Adrenal gland (tissue), 12 donors: ENCODE measurements around the gene CALN1. TPM values are rescaled to one million over a fixed set of nuclear protein-coding genes. Genes with fewer than 3 reads are reported as not detected.

Source experiments
- DNase-seq, 7 donors: peaks; one replicate each; pipeline ENCODE4 v3.0.0-alpha.2; 2019 to 2020
- H3K27ac ChIP-seq, 5 donors: fragments of 200-600 bp; sonication (generic) in 4 of 5; 1 replicate in 3 of 5; 2 replicates in 2 of 5; pipeline versions ENCODE4 v1.5.1 to v1.8.0; 2016 to 2020; ENCODE audit warnings: mild to moderate bottlenecking in 1 of 5
- H3K27me3 ChIP-seq: fragments of 200-600 bp; 2 replicates; pipeline ENCODE4 v1.8.0; 2021
- H3K36me3 ChIP-seq, 2 donors: fragments of 200-600 bp; replicated peaks in 1 of 2; 1 replicate in 1 of 2; 2 replicates in 1 of 2; pipeline versions ENCODE4 v1.5.1 to v1.8.0; 2018 to 2022
- H3K4me1 ChIP-seq, 2 donors: fragments of 200-600 bp; replicated peaks in 1 of 2; 1 replicate in 1 of 2; 2 replicates in 1 of 2; pipeline versions ENCODE4 v1.5.1 to v1.8.0; 2018 to 2021
- H3K4me3 ChIP-seq, 4 donors: fragments of 200-600 bp; sonication (generic) in 3 of 4; one replicate each; pipeline ENCODE4 v1.5.1; 2016 to 2018
- H3K9me3 ChIP-seq, 3 donors: fragments of 200-600 bp; sonication (generic) in 1 of 3; replicated peaks in 1 of 3; 1 replicate in 2 of 3; 2 replicates in 1 of 3; pipeline versions ENCODE4 v1.5.1 to v1.8.0; 2016 to 2021
- CTCF ChIP-seq, 6 experiments: fragments of 450-650 bp in 4 of 6; fragments of 200-600 bp in 2 of 6; sonication (generic) in 1 of 6; IDR thresholded peaks; 1 replicate in 5 of 6; 2 replicates in 1 of 6; pipeline versions ENCODE4 v1.5.1 to v1.8.0; 2016 to 2021; ENCODE audit warnings: antibody characterized with exemption in 6 of 6, mild to moderate bottlenecking in 2 of 6, moderate library complexity in 1 of 6
- POLR2A ChIP-seq, 2 donors: fragments of 450-650 bp; IDR thresholded peaks; one replicate each; pipeline ENCODE4 v1.6.1; 2017; ENCODE audit warnings: antibody characterized with exemption in 2 of 2, mild to moderate bottlenecking in 2 of 2, moderate library complexity in 1 of 2
- WGBS, 4 donors: extraction: QIAGEN DNeasy Blood & Tissue Kit in 2 of 4; methylation state at CpG; one replicate each; pipeline versions ENCODE4 v1.1.5 to v1.1.7; 2013 to 2017; 5-methylcytosine and 5-hydroxymethylcytosine counted together
- intact Hi-C, 2 donors: fragments of 100-400 bp; cut with DNase I; formaldehyde crosslinking; loops; one replicate each; pipeline versions ENCODE4 v1.14.1 to v1.15.0; 2022 to 2023
- polyA plus RNA-seq, 3 donors: library from polyadenylated mRNA; stranded (reverse); fragments of 200-250 nt in 2 of 3; fragments of 350-450 nt in 1 of 3; fragmentation: Illumina TruSeq in 1 of 3; extraction: RNeasy Lipid Tissue Mini Kit (QIAGEN cat#74804) in 1 of 3; gene quantifications; one replicate each; pipeline ENCODE4 v1.2.3, GENCODE V29; 2013 to 2014
- total RNA-seq, 9 donors: library from RNA; depleted of rRNA in 4 of 9; stranded (reverse); fragments of >200 nt in 4 of 9; fragments of 120-200 nt in 1 of 9; fragmentation: NEBNext Ultra II Directional in 1 of 9; extraction: Animal tissue kit (Norgen Biotek cat#: 25700) in 1 of 9; gene quantifications; one replicate each; pipeline versions ENCODE4 v1.1.0 to v1.2.4, GENCODE V29; 2013 to 2023
- donor health status: healthy with polysubstance abuse.
- donor health status: Bipolar disorder and iron deficiency.
- donor health status: DM: yes; HTN: yes; CAD: no.
- donor health status: DM: no; HTN: no; CAD: no.
- donor health status: DM: no; HTN: no; CAD: no.
- donor health status: DM: yes; HTN: yes; CAD: no.

Gene CALN1
- total and polyA plus RNA-seq, 12 donors = 4.3 to 51.5 (median 15.2) TPM

DNA sequence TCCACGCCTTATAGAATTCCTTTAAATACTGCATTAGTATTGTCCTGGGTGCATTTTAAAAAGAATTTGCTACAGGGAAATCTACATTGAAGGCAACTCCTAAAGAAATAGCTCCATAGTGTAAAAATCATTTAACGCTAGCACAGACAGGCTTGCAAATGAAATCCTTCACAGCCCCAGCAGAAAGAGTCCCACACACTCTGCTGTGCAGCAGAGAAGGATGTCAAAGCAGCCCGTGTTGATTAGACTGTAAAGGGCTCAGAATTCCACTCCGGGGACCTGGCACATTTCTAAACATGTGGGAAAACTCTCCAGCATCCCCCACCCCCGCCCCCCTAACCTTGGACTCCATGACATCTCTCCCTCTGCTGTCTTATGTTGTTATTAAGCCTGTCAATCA, 176.8 kb downstream of the CALN1 start:
- H3K4me3 ChIP-seq = no peak overlapping the region
- intact Hi-C loops = no loop called here
- no peak for DNase-seq
- no peaks in the 10 kb centered on the region for H3K4me1 ChIP-seq
- H3K27me3 ChIP-seq = no peaks in the 10 kb centered on the region
- WGBS, 4 donors = 72 to 81% (median 74%) methylated on average over 5 of the region's 5 CpGs
- no peaks in the 10 kb centered on the region for H3K36me3 ChIP-seq
- H3K27ac ChIP-seq = no peak overlapping the region
- TF ChIP-seq CTCF (IDR thresholded peaks at IDR 0.05) (no peak), POLR2A (IDR thresholded peaks at IDR 0.05) (no peak)
- H3K9me3 ChIP-seq = no peaks in the 10 kb centered on the region

GRCh38 chr7:72234086-72234485, 178.1 kb downstream of the CALN1 start:
- intact Hi-C loops = no loop called here
- WGBS, 4 donors = 49 to 61% (median 55%) methylated on average over 3 of the region's 3 CpGs
- H3K27ac ChIP-seq = no peak overlapping the region

GRCh38 chr7:72230281-72230680, 181.9 kb downstream of the CALN1 start:
- Histone ChIP-seq H3K27ac (no peak overlapping the region), H3K36me3 (no peaks in the 10 kb centered on the region), H3K27me3 (no peaks in the 10 kb centered on the region), H3K4me1 (no peaks in the 10 kb centered on the region), H3K9me3 (no peaks in the 10 kb centered on the region), H3K4me3 (no peak overlapping the region)
- DNase-seq = no peak
- intact Hi-C loops = no loop called here
- TF ChIP-seq POLR2A (IDR thresholded peaks at IDR 0.05) (no peak), CTCF (IDR thresholded peaks at IDR 0.05) (no peak)
- 62 to 74% (median 67%) methylated on average over 4 of the region's 4 CpGs for WGBS, 4 donors

More at GRCh38 chr7:72234086-72234485, 178.1 kb downstream of the CALN1 start:
- Histone ChIP-seq H3K9me3 (no peaks in the 10 kb centered on the region), H3K36me3 (no peaks in the 10 kb centered on the region), H3K4me1 (no peaks in the 10 kb centered on the region), H3K27me3 (no peaks in the 10 kb centered on the region), H3K4me3 (no peak overlapping the region)
- peak; percentile 20 to 57 (median 34) for DNase-seq
- TF ChIP-seq POLR2A (IDR thresholded peaks at IDR 0.05) (no peak), CTCF (IDR thresholded peaks at IDR 0.05) (no peak)

DNA sequence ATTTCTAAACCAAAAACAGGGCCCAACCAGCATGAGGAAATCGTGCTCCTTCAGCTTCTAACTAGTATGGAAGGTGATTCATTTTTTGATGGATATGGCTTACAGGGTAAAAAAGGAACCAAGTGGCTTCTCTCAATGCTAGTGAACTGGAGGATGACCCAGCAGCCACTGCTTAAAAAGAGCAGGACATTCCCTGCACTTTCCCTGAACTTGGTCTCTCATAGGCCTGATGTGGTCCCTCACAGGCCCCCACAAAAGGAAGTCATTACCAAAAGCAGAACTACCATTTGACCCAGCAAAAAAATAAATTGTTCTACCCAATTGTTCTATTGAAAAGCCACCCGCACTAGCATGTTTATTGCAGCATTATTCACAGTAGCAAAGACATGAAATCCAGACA, 188.8 kb downstream of the CALN1 start:
- Histone ChIP-seq H3K27ac (no peak overlapping the region), H3K4me1 (no peaks in the 10 kb centered on the region), H3K27me3 (no peaks in the 10 kb centered on the region), H3K9me3 (no peaks in the 10 kb centered on the region), H3K36me3 (no peaks in the 10 kb centered on the region), H3K4me3 (no peak overlapping the region)
- DNase-seq = no peak
- no peak for TF ChIP-seq POLR2A (IDR thresholded peaks at IDR 0.05)
- TF ChIP-seq CTCF (IDR thresholded peaks at IDR 0.05) = no peak
- WGBS, 4 donors = 56 to 85% (median 76%) methylated on average over 2 of the region's 2 CpGs
- intact Hi-C loops = no loop called here
